Caco-2 (cell line): ENCODE data around the gene COL24A1. TPM values are rescaled to one million over a fixed set of nuclear protein-coding genes. Genes with fewer than 3 reads are reported as not detected.
"Not testable (repeated sequence)": the region's sequence is repeated elsewhere in the genome, so short reads cannot be mapped to it uniquely, and the experiment has no call there.

Experiments used
- BruUV-seq: library from RNA; stranded (reverse); fragments of 400-500 nt; replicated peaks from 2 replicates; lab custom pipeline; 2021; lab: Mats Ljungman, UMichigan
- CTCF ChIA-PET: fragments of 300-600 bp; sonication (Branson Sonifier 250); formaldehyde crosslinking; loops from one replicate; lab custom pipeline; 2022; ENCODE audit warnings: antibody characterized with exemption; lab: Charles Lee
- POLR2A ChIA-PET: fragments of 300-600 bp; sonication (Branson Sonifier 250); formaldehyde crosslinking; loops from one replicate; lab custom pipeline; 2022; ENCODE audit warnings: antibody characterized with exemption; lab: Charles Lee
- DNase-seq, 2 experiments: peaks; one replicate each; pipeline versions ENCODE4 v3.0.0 to v3.0.0-alpha.2; 2020 to 2022
- H3K27me3 ChIP-seq: replicated peaks from 2 replicates; pipeline ENCODE4 v1.6.0; 2011; ENCODE audit warnings: low read length; ENCODE audit not compliant: control insufficient read depth, insufficient read depth
- H3K36me3 ChIP-seq: 2 replicates; pipeline ENCODE4 v1.5.1; 2011; ENCODE audit warnings: low read length; ENCODE audit not compliant: control insufficient read depth, insufficient read depth
- H3K4me1 ChIP-seq: fragments of 250-450 bp; sonication (Bioruptor Pico); 2 replicates; pipeline ENCODE4 v1.5.1; 2020; ENCODE audit warnings: mild to moderate bottlenecking
- H3K4me3 ChIP-seq: 2 replicates; pipeline ENCODE4 v1.5.1; 2011; ENCODE audit warnings: low read depth, mild to moderate bottlenecking, control low read depth, low read length
- H3K9me3 ChIP-seq: fragments of 250-450 bp; sonication (Bioruptor Pico); 2 replicates; pipeline ENCODE4 v1.5.1; 2020; ENCODE audit warnings: mild to moderate bottlenecking, moderate library complexity
- H3K27ac Mint-ChIP-seq: one replicate; pipeline ENCODE4 v1.8.0; 2022; ENCODE audit warnings: mixed read lengths; ENCODE audit not compliant: unreplicated experiment
- H3K27me3 Mint-ChIP-seq: one replicate; pipeline ENCODE4 v1.8.0; 2022; ENCODE audit warnings: mixed read lengths; ENCODE audit not compliant: insufficient read depth, unreplicated experiment
- H3K36me3 Mint-ChIP-seq: one replicate; pipeline ENCODE4 v1.8.0; 2022; ENCODE audit warnings: mild to moderate bottlenecking, mixed read lengths; ENCODE audit not compliant: insufficient read depth, unreplicated experiment
- H3K4me1 Mint-ChIP-seq: one replicate; pipeline ENCODE4 v1.8.0; 2022; ENCODE audit warnings: low read depth, mixed read lengths; ENCODE audit not compliant: unreplicated experiment
- H3K4me3 Mint-ChIP-seq: one replicate; pipeline ENCODE4 v1.8.0; 2022; ENCODE audit warnings: mild to moderate bottlenecking, moderate library complexity, mixed read lengths; ENCODE audit not compliant: unreplicated experiment
- H3K9me3 Mint-ChIP-seq: one replicate; pipeline ENCODE4 v1.8.0; 2022; ENCODE audit warnings: mixed read lengths; ENCODE audit not compliant: unreplicated experiment
- CTCF ChIP-seq, 2 experiments: fragments of 200-600 bp in 1 of 2; IDR thresholded peaks; 1 replicate in 1 of 2; 2 replicates in 1 of 2; pipeline versions ENCODE4 v1.5.1 to v1.8.0; 2011 to 2022; ENCODE audit warnings: antibody characterized with exemption in 1 of 2, control low read depth in 1 of 2, inconsistent platforms in 1 of 2, low read depth in 1 of 2, low read length in 1 of 2, mild to moderate bottlenecking in 1 of 2, moderate library complexity in 1 of 2; ENCODE audit not compliant: insufficient read depth in 1 of 2, severe bottlenecking in 1 of 2, unreplicated experiment in 1 of 2
- intact Hi-C: fragments of 100-400 bp; cut with micrococcal nuclease; formaldehyde crosslinking; loops from one replicate; pipeline ENCODE4 v1.10.0; 2022; ENCODE audit not compliant: unreplicated experiment
- total RNA-seq: library from RNA; stranded (reverse); gene quantifications from 2 replicates; pipeline ENCODE4 v1.2.3, GENCODE V29; 2022

The COL24A1 gene
- total RNA-seq, 1 experiment from 2014 or later: 0.07 TPM

GRCh38 chr1:85838238-85838637 is 318.3 kb downstream of the COL24A1 start:
- no peak overlapping the region for H3K27ac Mint-ChIP-seq
- TF ChIP-seq CTCF (IDR thresholded peaks at IDR 0.05; ENCODE audit: insufficient read depth in 1 of 2, low read depth in 1 of 2, low read length in 1 of 2, severe bottlenecking in 1 of 2, unreplicated experiment in 1 of 2): no peak
- ChIA-PET POLR2A (no interaction called here), CTCF (no interaction called here)
- Histone ChIP-seq H3K27me3 (no peaks in the 10 kb centered on the region), H3K36me3 (no peaks in the 10 kb centered on the region), H3K9me3 (no peaks in the 10 kb centered on the region), H3K4me3 (no peak overlapping the region), H3K4me1 (no peaks in the 10 kb centered on the region)
- no peaks in the 10 kb centered on the region for H3K9me3 Mint-ChIP-seq
- intact Hi-C loops: no loop called here
- no peak overlapping the region for H3K4me3 Mint-ChIP-seq
- no peaks in the 10 kb centered on the region for H3K36me3 Mint-ChIP-seq
- H3K27me3 Mint-ChIP-seq: peaks cover 7% of the 10 kb centered on the region
- no TSS peak for BruUV-seq
- DNase-seq: no peak
- no peaks in the 10 kb centered on the region for H3K4me1 Mint-ChIP-seq

GRCh38 chr1:85836736-85837135 is 319.8 kb downstream of the COL24A1 start:
- Histone ChIP-seq H3K36me3 (no peaks in the 10 kb centered on the region), H3K4me1 (no peaks in the 10 kb centered on the region), H3K4me3 (no peak overlapping the region), H3K9me3 (no peaks in the 10 kb centered on the region), H3K27me3 (no peaks in the 10 kb centered on the region)
- Mint-ChIP-seq H3K4me1 (no peaks in the 10 kb centered on the region), H3K27ac (no peak overlapping the region), H3K9me3 (peaks cover 1% of the 10 kb centered on the region), H3K36me3 (no peaks in the 10 kb centered on the region), H3K4me3 (no peak overlapping the region), H3K27me3 (peaks cover 7% of the 10 kb centered on the region)
- intact Hi-C loops: no loop called here
- no TSS peak for BruUV-seq
- POLR2A ChIA-PET: no interaction called here
- TF ChIP-seq CTCF (IDR thresholded peaks at IDR 0.05; ENCODE audit: insufficient read depth in 1 of 2, low read depth in 1 of 2, low read length in 1 of 2, severe bottlenecking in 1 of 2, unreplicated experiment in 1 of 2): no peak
- DNase-seq: no peak
- CTCF ChIA-PET: no interaction called here

GRCh38 chr1:85833165-85833564 is 323.4 kb downstream of the COL24A1 start:
- H3K4me3 Mint-ChIP-seq, H3K36me3 ChIP-seq, H3K27me3 Mint-ChIP-seq, H3K4me3 ChIP-seq, H3K27me3 ChIP-seq, DNase-seq, CTCF ChIA-PET, H3K36me3 Mint-ChIP-seq, H3K4me1 Mint-ChIP-seq, H3K27ac Mint-ChIP-seq, BruUV-seq, H3K9me3 ChIP-seq, intact Hi-C loops, POLR2A ChIA-PET, H3K4me1 ChIP-seq: not testable (repeated sequence)
- H3K9me3 Mint-ChIP-seq: peaks cover 14% of the 10 kb centered on the region

DNA sequence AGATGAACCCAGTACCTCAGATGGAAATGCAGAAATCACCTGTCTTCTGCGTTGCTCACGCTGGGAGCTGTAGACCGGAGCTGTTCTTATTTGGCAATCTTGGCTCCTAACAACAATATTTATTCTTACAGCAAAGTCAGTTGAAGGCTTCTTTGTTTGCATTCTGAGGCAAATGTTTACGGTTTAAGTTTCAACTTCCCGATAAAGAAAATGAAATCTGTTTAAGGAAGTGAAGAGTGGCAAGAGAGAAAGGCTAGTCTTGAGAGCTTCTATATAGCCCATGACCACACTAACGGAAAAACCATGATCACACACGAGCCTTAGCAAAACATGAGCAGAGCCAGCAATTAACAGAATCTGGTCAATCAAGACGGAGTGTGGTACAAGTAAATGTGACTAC is 325.7 kb downstream of the COL24A1 start:
- intact Hi-C loops: no loop called here
- Mint-ChIP-seq H3K9me3 (peaks cover 14% of the 10 kb centered on the region), H3K4me1 (no peaks in the 10 kb centered on the region), H3K36me3 (no peaks in the 10 kb centered on the region), H3K27me3 (no peaks in the 10 kb centered on the region), H3K4me3 (no peak overlapping the region), H3K27ac (no peak overlapping the region)
- H3K4me1 ChIP-seq: no peaks in the 10 kb centered on the region
- no peaks in the 10 kb centered on the region for H3K27me3 ChIP-seq
- TF ChIP-seq CTCF (IDR thresholded peaks at IDR 0.05; ENCODE audit: insufficient read depth in 1 of 2, low read depth in 1 of 2, low read length in 1 of 2, severe bottlenecking in 1 of 2, unreplicated experiment in 1 of 2): no peak
- H3K4me3 ChIP-seq: no peak overlapping the region
- no TSS peak for BruUV-seq
- no peaks in the 10 kb centered on the region for H3K36me3 ChIP-seq
- ChIA-PET CTCF (no interaction called here), POLR2A (no interaction called here)
- no peaks in the 10 kb centered on the region for H3K9me3 ChIP-seq
- DNase-seq: no peak
